Spinal cord (tissue), 10 donors: ENCODE data around the gene CRIM1. TPM values are rescaled to one million over a fixed set of nuclear protein-coding genes. Genes with fewer than 3 reads are reported as not detected.

Experiments
- DNase-seq, 6 donors: peaks; one replicate each; pipeline versions ENCODE4 v3.0.0 to v3.0.0-alpha.2; 2013 to 2015; ENCODE audit warnings: low spot score in 6 of 6, low read depth in 4 of 6
- H3K27ac ChIP-seq: one replicate; pipeline ENCODE4 v1.5.1; 2013; ENCODE audit warnings: low read depth, low read length, control low read depth
- H3K27me3 ChIP-seq: one replicate; pipeline ENCODE4 v1.6.1; 2013; ENCODE audit warnings: low read length; ENCODE audit not compliant: control insufficient read depth, insufficient read depth
- H3K36me3 ChIP-seq: one replicate; pipeline ENCODE4 v1.6.1; 2013; ENCODE audit warnings: low read length; ENCODE audit not compliant: control insufficient read depth, insufficient read depth
- H3K4me1 ChIP-seq: one replicate; pipeline ENCODE4 v1.6.1; 2013; ENCODE audit warnings: low read length; ENCODE audit not compliant: control insufficient read depth, insufficient read depth
- H3K4me3 ChIP-seq: one replicate; pipeline ENCODE4 v1.5.1; 2013; ENCODE audit warnings: low read depth, low read length, control low read depth
- H3K9me3 ChIP-seq: one replicate; pipeline ENCODE4 v1.6.1; 2013; ENCODE audit warnings: low read length; ENCODE audit not compliant: control insufficient read depth, insufficient read depth
- WGBS: methylation state at CpG from one replicate; pipeline ENCODE4 v1.1.5; 2013; ENCODE audit warnings: missing lambda C conversion rate; ENCODE audit not compliant: insufficient coverage; 5-methylcytosine and 5-hydroxymethylcytosine counted together
- polyA plus RNA-seq, 2 donors: library from polyadenylated mRNA; unstranded; fragments of 120-200 nt; gene quantifications; one replicate each; pipeline ENCODE4 v1.2.1, GENCODE V29; 2013; ENCODE audit not compliant: insufficient read length in 2 of 2
- total RNA-seq, 2 donors: library from RNA; depleted of rRNA in 1 of 2; stranded (reverse); fragments of 120-200 nt in 1 of 2; fragments of >200 nt in 1 of 2; gene quantifications; one replicate each; pipeline versions ENCODE4 v1.2.3 to v1.2.4, GENCODE V29; 2013 to 2014
- donor health status: healthy.

The CRIM1 gene
- total and polyA plus RNA-seq, 4 donors, result 35.9 to 63.5 (median 49.3) TPM

- H3K9me3 ChIP-seq, result no peaks in the 10 kb centered on the region
- no peak for DNase-seq
- H3K36me3 ChIP-seq, result peaks cover 13% of the 10 kb centered on the region
- no peaks in the 10 kb centered on the region for H3K4me1 ChIP-seq
- no peak overlapping the region for H3K27ac ChIP-seq
- H3K27me3 ChIP-seq, result no peaks in the 10 kb centered on the region
- H3K4me3 ChIP-seq, result no peak overlapping the region
Observed at GRCh38 chr2:36579297-36579664, 223.7 kb downstream of the CRIM1 start.

- no CpG with 5 or more reads among the region's 5 CpGs for WGBS
- H3K9me3 ChIP-seq, result no peaks in the 10 kb centered on the region
- no peaks in the 10 kb centered on the region for H3K27me3 ChIP-seq
- peaks cover 6% of the 10 kb centered on the region for H3K36me3 ChIP-seq
- no peaks in the 10 kb centered on the region for H3K4me1 ChIP-seq
- H3K27ac ChIP-seq, result no peak overlapping the region
- no peak overlapping the region for H3K4me3 ChIP-seq
- DNase-seq, result no peak
Observed at GRCh38 chr2:36582538-36582937, 227.0 kb downstream of the CRIM1 start.

GRCh38 chr2:36582951-36583350 is 227.4 kb downstream of the CRIM1 start:
- H3K9me3 ChIP-seq, result no peaks in the 10 kb centered on the region
- H3K27me3 ChIP-seq, result no peaks in the 10 kb centered on the region
- H3K27ac ChIP-seq, result no peak overlapping the region
- H3K36me3 ChIP-seq, result peaks cover 6% of the 10 kb centered on the region
- H3K4me1 ChIP-seq, result no peaks in the 10 kb centered on the region
- no peak overlapping the region for H3K4me3 ChIP-seq
- WGBS, result 86% methylated on average over 1 of the region's 3 CpGs
- DNase-seq, result no peak

GRCh38 chr2:36584148-36584794 is 228.7 kb downstream of the CRIM1 start:
- DNase-seq, result no peak
- H3K4me3 ChIP-seq, result no peak overlapping the region
- no peaks in the 10 kb centered on the region for H3K27me3 ChIP-seq
- no peak overlapping the region for H3K27ac ChIP-seq
- no peaks in the 10 kb centered on the region for H3K9me3 ChIP-seq
- no peaks in the 10 kb centered on the region for H3K4me1 ChIP-seq
- no CpG with 5 or more reads among the region's 1 CpG for WGBS
- peaks cover 6% of the 10 kb centered on the region for H3K36me3 ChIP-seq

GRCh38 chr2:36586672-36587071 is 231.1 kb downstream of the CRIM1 start:
- Histone ChIP-seq H3K27ac (no peak overlapping the region), H3K9me3 (no peaks in the 10 kb centered on the region), H3K36me3 (no peaks in the 10 kb centered on the region), H3K4me3 (no peak overlapping the region), H3K27me3 (no peaks in the 10 kb centered on the region), H3K4me1 (no peaks in the 10 kb centered on the region)
- no peak for DNase-seq
- WGBS, result 81% methylated on average over 4 of the region's 6 CpGs

GRCh38 chr2:36587101-36587500 is 231.5 kb downstream of the CRIM1 start:
- Histone ChIP-seq H3K9me3 (no peaks in the 10 kb centered on the region), H3K36me3 (no peaks in the 10 kb centered on the region), H3K27ac (no peak overlapping the region), H3K4me3 (no peak overlapping the region), H3K4me1 (no peaks in the 10 kb centered on the region), H3K27me3 (no peaks in the 10 kb centered on the region)
- WGBS, result no CpG with 5 or more reads among the region's 1 CpG
- peak in 2 of 6 donors; percentile 25 to 60 for DNase-seq

- H3K36me3 ChIP-seq, result no peaks in the 10 kb centered on the region
- H3K9me3 ChIP-seq, result no peaks in the 10 kb centered on the region
- H3K27ac ChIP-seq, result no peak overlapping the region
- no CpG with 5 or more reads among the region's 3 CpGs for WGBS
- no peak for DNase-seq
- H3K27me3 ChIP-seq, result no peaks in the 10 kb centered on the region
- H3K4me3 ChIP-seq, result no peak overlapping the region
- H3K4me1 ChIP-seq, result no peaks in the 10 kb centered on the region
Observed at GRCh38 chr2:36587556-36587955, 232.0 kb downstream of the CRIM1 start.

GRCh38 chr2:36589230-36589630 is 233.7 kb downstream of the CRIM1 start:
- Histone ChIP-seq H3K4me3 (no peak overlapping the region), H3K4me1 (no peaks in the 10 kb centered on the region), H3K27me3 (no peaks in the 10 kb centered on the region), H3K36me3 (no peaks in the 10 kb centered on the region), H3K27ac (no peak overlapping the region), H3K9me3 (no peaks in the 10 kb centered on the region)
- no CpG with 5 or more reads among the region's 2 CpGs for WGBS
- no peak for DNase-seq

GRCh38 chr2:36594849-36595248 is 239.3 kb downstream of the CRIM1 start:
- H3K36me3 ChIP-seq, result no peaks in the 10 kb centered on the region
- 83% methylated on average over 2 of the region's 6 CpGs for WGBS
- H3K27ac ChIP-seq, result no peak overlapping the region
- peaks cover 10% of the 10 kb centered on the region for H3K4me1 ChIP-seq
- no peak for DNase-seq
- H3K27me3 ChIP-seq, result no peaks in the 10 kb centered on the region
- no peaks in the 10 kb centered on the region for H3K9me3 ChIP-seq
- no peak overlapping the region for H3K4me3 ChIP-seq

- DNase-seq, result no peak
- Histone ChIP-seq H3K27me3 (no peaks in the 10 kb centered on the region), H3K4me3 (no peak overlapping the region), H3K27ac (no peak overlapping the region), H3K4me1 (peaks cover 10% of the 10 kb centered on the region), H3K9me3 (no peaks in the 10 kb centered on the region), H3K36me3 (no peaks in the 10 kb centered on the region)
- WGBS, result 97% methylated on average over 12 of the region's 12 CpGs
Observed at GRCh38 chr2:36596397-36596796, 240.8 kb downstream of the CRIM1 start.
